GM18526 (cell line): ENCODE data around the gene FHL1.

Source experiments
- POLR2A ChIP-seq: IDR thresholded peaks from 3 replicates; pipeline ENCODE4 v1.6.1; 2011; ENCODE audit not compliant: insufficient read length; ENCODE audit errors: extremely low read depth

FHL1 gene

DNA sequence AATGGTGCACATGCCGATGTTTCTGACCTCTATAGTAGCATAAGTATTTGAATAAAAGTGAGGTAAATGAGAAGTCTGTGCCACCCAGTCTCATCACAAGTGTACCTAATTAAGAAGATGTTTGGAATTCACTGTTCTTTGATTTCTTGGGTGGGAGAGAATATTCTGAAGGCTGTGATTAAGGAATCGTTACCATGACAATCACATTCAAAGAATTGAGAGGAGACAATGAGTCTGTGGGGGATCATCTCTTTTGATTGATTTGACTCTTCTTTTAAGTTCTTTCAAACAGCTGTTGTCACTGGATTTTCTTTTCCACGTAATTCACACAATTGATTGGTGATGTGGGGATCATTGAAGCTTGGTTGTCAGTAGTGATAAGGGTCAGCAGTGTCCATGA, 18.1 kb downstream of the FHL1 start:
- no peak for TF ChIP-seq POLR2A

- TF ChIP-seq POLR2A = no peak
Measured at GRCh38 chrX:136166221-136166855, 19.0 kb downstream of the FHL1 start.

DNA sequence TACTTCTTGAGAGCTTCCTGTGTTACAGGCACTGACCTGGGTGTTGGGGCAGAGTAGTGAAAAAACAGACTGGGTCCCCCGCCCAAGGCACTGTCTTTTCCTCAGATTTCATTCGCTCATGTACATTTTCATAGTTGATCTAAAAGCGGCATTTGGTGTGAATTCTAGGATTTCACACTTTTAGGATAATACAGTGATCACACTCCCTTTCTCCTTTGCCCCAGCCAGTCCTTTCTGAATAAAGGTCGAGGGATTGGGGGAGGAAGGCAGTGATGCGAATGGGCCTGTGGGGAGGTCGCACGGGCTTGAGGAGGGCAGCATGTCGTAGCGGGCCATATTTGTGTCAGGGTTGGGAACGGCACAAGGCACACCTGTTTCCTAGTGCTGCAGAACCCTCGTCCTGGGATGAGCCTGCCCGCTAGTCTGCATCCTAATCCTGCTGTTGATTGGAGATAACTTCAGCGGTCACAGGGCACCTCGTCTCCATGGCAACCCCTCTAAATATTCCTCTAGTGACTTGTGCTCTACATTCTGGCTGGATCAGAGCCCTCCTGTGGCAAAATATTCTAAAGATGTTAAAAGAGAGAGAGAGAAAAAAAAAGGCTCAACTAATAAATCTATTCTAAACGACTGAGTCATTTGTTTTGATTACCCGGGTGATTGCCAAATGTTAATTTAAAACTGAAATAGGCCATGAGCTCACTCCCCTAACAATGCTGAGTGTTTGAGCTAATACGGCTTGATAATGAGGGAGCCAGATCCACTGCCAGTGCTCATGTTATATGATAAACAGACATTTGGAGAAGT, 21.8 kb downstream of the FHL1 start:
- TF ChIP-seq POLR2A = no peak

GRCh38 chrX:136170139-136170800, 22.9 kb downstream of the FHL1 start:
- no peak for TF ChIP-seq POLR2A

DNA sequence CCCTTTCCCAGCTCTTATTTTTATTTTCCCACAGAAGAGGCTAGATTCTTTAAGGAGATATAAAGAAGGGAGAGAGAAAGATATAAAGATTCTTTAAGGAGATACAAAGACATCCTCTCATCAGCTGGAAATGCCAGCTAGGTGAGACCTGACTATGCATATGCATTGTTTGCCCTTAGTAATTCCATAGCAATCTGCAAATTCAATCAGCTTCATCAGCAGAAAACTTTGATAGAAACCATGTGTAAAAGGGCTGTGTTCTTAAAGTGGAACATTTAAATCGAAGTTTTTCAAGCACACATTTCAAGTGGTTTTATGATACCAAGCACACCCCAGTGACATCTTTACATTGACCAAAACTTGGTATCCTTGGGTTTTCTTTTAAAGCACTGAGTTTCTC, 24.1 kb downstream of the FHL1 start:
- TF ChIP-seq POLR2A = no peak

DNA sequence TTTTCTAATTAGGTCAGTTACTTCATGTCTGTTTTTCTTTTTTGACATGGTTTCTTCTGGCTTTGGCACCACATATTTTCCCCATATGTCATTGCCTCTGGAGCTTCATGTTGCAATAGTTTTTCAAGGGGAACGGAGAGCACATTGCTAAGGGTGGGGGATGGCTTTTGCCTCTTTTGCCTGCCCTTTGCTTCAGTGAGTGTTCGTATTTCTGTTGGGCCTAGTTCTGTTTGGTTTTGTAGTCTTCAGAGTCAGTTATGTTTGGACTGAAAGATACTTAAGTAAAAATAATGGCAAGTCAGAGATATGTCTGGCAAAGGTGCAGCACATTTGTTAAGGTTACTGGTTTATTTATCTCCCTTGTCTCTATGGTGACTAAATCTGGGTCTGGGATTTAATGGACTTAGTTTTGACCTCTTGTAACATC, 29.1 kb downstream of the FHL1 start:
- no peak for TF ChIP-seq POLR2A

DNA sequence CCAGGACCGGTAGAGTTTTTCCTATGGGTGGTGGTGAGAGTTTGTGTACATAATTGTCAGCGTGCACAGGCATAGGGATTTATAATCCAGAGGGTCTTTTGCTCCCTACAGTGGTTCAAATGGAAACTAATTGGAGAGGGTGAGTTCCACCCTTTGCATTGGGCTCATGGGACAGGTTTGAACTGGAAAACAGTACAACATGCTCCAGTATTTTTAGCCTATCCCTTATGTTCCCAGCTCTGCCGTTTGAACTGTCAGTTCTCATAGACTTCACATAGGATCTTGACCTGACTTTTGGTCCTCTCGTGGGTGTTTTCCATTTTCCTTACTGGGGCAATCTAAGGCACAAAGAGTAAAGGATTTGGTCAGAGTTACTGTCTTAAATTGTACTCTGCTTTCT, 31.8 kb downstream of the FHL1 start:
- no peak for TF ChIP-seq POLR2A

DNA sequence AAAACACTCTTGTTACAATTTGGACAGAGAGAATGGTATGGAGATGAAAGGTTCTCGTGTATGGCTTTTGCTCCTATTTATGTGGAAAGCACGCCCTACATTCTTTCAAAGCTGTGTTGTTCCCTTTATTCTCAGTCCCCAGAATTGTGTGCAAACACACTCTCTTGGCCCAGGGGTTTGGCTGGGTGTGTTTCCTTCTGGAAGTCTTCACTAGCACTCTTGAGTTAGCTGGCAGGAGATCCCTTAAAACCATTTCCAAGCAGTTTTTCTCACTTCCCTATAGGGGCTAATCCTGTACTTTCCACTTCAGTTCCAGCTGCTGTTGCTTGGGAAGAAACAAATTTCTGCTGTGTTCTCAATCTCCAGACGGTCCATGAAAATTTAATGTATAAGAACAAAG, 35.1 kb downstream of the FHL1 start:
- no peak for TF ChIP-seq POLR2A

- TF ChIP-seq POLR2A = no peak
Measured at GRCh38 chrX:136183172-136183571, 35.8 kb downstream of the FHL1 start.

DNA sequence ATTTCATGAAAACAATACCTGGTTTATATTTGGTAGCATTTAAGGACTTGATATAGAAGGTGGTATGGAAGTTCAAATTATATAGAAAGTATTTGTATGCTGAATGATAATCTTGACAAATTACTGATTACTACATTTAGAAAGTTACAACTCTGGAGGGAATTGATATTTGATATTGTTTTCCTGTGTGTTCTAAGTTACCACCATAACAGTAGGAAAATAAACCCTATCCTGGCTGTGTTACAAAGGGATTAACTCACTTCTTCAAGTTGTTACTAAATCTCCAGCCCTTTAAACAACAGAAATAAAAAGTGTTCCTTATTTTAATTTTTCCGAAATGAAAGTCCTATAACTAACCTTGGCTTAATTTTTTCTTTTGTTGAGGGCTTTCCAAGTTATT, 36.6 kb downstream of the FHL1 start:
- no peak for TF ChIP-seq POLR2A

GRCh38 chrX:136185401-136186022, 38.2 kb downstream of the FHL1 start:
- no peak for TF ChIP-seq POLR2A

DNA sequence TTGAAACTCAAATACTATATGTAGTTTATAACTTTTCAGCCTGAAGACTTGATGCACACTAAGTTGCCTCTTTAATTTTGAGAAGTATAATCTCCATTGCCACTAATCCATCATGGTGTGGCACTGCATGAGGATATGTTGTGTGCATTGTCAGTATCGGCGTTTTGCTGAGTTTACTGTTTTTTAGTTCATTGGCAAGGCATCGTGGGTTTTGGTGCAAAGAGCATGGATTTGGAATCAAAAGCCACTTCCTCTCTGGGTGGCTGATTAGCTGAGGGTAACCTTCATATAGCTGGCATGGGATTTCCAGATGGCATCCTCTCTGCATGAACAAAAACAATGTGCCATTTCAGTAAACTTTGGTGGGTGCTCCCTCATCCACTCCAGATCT, 38.7 kb downstream of the FHL1 start:
- TF ChIP-seq POLR2A = no peak

DNA sequence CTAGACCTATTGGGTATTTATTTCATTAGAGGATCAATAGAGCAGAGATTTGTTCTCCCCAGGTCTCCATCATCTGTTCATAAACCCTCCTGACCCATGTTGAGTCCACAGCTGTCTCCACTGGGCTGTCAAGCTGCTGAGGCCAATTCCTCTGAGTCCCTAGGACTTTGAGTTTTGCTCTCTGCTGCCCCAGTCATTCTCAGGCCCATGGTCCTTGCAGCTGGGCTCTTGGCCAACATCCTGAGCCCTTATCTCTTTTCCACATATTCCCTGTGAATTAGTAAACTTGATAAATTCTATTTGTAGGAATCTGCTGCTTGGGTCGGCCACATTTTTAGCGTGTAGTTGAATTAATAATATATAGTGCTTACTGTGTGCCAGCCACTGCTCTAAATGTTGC, 41.9 kb downstream of the FHL1 start:
- no peak for TF ChIP-seq POLR2A

GRCh38 chrX:136190038-136190713, 42.8 kb downstream of the FHL1 start:
- no peak for TF ChIP-seq POLR2A

- no peak for TF ChIP-seq POLR2A
Measured at GRCh38 chrX:136191171-136191570, 43.8 kb downstream of the FHL1 start.
